Ectodermal cell (in vitro differentiated cells): ENCODE results near the gene AMPD2.

ENCODE experiments used
- H3K27ac ChIP-seq: 2 replicates; pipeline ENCODE4 v1.7.0; 2013; ENCODE audit warnings: mild to moderate bottlenecking, low read depth, low read length; ENCODE audit not compliant: insufficient read depth, poor library complexity, severe bottlenecking
- H3K27me3 ChIP-seq: 2 replicates; pipeline ENCODE4 v1.7.0; 2013; ENCODE audit warnings: mild to moderate bottlenecking, low read length; ENCODE audit not compliant: insufficient read depth, control insufficient read depth, poor library complexity, severe bottlenecking
- H3K36me3 ChIP-seq: one replicate; pipeline ENCODE4 v1.7.0; 2013; ENCODE audit warnings: low read length; ENCODE audit not compliant: control insufficient read depth, insufficient read depth
- H3K4me1 ChIP-seq: one replicate; pipeline ENCODE4 v1.7.0; 2013; ENCODE audit warnings: low read length; ENCODE audit not compliant: control insufficient read depth, insufficient read depth
- H3K4me3 ChIP-seq: 2 replicates; pipeline ENCODE4 v1.7.0; 2013; ENCODE audit warnings: low read depth, low read length, control low read depth; ENCODE audit not compliant: insufficient read depth
- H3K9me3 ChIP-seq: 2 replicates; pipeline ENCODE4 v1.7.0; 2013; ENCODE audit warnings: mild to moderate bottlenecking, low read length, moderate library complexity; ENCODE audit not compliant: control insufficient read depth
- WGBS, 2 experiments: methylation state at CpG; one replicate each; pipeline ENCODE4 v1.1.7; 2013; ENCODE audit warnings: missing lambda C conversion rate in 2 of 2; 5-methylcytosine and 5-hydroxymethylcytosine counted together

The AMPD2 gene

DNA sequence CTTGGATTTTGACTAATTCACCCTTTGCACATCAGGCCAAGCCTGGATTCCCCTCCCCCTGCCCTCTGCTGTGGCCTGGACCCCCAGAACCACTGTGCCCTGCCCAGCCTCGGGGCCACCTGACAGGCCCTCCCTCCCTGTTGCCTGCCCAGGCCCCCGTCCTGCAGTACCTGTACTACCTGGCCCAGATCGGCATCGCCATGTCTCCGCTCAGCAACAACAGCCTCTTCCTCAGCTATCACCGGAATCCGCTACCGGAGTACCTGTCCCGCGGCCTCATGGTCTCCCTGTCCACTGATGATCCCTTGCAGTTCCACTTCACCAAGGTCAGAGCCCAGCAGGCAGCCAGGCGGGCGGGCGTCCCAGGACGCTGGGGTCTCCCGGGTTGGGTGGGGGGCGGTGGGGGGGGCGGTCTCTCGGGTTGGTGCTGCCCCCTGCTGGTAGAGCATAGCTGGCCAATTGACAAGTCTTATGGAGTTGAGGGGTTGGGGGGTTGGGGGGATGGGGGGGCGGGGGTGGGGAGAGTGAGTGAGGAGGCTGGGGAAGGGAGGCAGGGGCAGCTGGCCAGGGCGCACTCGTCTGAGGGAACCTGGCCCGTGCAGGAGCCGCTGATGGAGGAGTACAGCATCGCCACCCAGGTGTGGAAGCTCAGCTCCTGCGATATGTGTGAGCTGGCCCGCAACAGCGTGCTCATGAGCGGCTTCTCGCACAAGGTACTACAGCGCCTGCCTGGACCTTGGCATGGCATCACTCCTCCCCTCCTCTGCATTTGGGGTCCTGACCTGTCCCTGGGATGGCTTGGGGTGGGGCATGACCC lies 10.7 kb downstream of the AMPD2 start:
- Histone ChIP-seq H3K9me3 (no peaks in the 10 kb centered on the region), H3K36me3 (peaks cover 20% of the 10 kb centered on the region), H3K27ac (no peak overlapping the region), H3K4me1 (peaks cover 7% of the 10 kb centered on the region), H3K27me3 (no peaks in the 10 kb centered on the region), H3K4me3 (no peak overlapping the region)
- 90 to 92% methylated on average over 21 to 23 of the region's 30 CpGs for WGBS, 2 experiments

DNA sequence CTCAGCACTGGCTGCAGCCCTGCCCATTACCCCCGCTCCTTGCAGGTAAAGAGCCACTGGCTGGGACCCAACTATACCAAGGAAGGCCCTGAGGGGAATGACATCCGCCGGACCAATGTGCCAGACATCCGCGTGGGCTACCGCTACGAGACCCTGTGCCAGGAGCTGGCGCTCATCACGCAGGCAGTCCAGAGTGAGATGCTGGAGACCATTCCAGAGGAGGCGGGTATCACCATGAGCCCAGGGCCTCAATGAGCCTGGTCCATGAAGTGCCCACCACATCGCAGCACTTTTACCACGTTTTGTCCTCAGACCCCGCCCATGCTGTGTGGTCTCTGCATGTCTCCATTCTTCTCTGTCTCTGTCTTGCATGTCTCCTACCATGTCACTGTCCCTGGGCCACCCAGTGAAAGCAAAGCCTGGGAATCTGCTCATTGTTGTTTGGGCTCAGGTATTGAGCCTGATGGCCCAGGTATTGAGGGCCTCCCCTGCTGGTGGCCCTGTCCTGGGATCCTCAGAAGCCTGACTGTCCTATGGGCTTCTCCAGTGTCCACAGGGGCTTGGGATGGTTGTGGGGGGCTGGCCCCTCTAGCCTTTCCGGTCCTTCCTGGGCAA lies 11.4 kb downstream of the AMPD2 start:
- peaks cover 20% of the 10 kb centered on the region for H3K36me3 ChIP-seq
- no peaks in the 10 kb centered on the region for H3K27me3 ChIP-seq

DNA sequence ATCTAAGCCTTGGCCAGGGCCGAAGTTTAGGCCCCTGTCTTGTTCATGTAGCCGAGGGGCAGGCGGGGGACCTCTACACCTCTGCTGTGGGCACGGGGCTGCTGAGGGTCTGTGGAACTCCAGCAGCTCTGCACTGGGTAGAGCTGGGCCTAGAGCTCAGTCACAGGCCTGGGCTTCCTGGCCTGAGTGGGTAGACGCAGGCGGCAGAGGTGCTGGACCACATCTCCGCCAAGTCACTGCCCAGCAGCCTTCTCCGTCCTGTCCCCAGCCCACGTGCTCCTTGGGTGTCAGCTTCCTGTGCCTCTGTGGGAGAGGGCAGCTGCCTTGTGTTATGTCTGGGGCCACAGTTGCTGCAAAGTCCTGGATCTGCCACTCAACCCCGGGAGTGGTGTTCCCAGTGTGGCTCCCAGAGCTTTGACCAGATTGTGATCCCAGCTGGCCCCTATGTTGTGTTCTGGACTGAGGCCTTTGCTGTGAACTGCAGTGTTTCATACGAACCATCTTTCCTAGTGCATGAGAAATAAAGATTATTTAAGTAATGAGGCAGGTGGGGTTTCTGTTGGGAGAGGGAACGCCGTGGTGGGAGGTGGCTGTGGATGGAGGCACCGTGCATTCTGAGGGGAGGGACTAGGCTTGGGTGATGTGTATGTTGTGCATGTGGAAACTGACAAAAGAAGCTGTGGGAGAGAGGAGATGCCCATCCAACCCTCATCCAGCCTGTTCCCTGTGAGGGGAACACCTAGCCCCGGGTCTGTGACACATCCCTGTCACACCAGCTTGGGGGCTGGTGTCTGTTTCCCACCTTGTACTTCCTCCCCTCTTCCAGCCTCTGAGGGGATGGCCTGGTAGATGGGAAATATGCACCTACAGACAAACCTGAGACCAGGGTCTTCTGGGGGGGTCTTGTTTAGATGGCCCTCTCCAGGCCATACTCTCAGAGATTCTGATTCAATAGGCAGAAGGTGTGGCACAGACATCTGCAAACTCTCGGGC lies 12.2 kb downstream of the AMPD2 start:
- WGBS, 2 experiments, result 94% methylated on average over 16 of the region's 16 CpGs
- Histone ChIP-seq H3K4me1 (peaks cover 16% of the 10 kb centered on the region), H3K4me3 (no peak overlapping the region), H3K27ac (no peak overlapping the region), H3K9me3 (no peaks in the 10 kb centered on the region), H3K36me3 (peaks cover 17% of the 10 kb centered on the region), H3K27me3 (no peaks in the 10 kb centered on the region)

More for the DNA sequence above, 11.4 kb downstream of the AMPD2 start:
- no peak overlapping the region for H3K27ac ChIP-seq
- H3K4me1 ChIP-seq, result peaks cover 8% of the 10 kb centered on the region
- H3K9me3 ChIP-seq, result no peaks in the 10 kb centered on the region
- H3K4me3 ChIP-seq, result no peak overlapping the region
- WGBS, 2 experiments, result 96 to 97% methylated on average over 14 of the region's 14 CpGs

DNA sequence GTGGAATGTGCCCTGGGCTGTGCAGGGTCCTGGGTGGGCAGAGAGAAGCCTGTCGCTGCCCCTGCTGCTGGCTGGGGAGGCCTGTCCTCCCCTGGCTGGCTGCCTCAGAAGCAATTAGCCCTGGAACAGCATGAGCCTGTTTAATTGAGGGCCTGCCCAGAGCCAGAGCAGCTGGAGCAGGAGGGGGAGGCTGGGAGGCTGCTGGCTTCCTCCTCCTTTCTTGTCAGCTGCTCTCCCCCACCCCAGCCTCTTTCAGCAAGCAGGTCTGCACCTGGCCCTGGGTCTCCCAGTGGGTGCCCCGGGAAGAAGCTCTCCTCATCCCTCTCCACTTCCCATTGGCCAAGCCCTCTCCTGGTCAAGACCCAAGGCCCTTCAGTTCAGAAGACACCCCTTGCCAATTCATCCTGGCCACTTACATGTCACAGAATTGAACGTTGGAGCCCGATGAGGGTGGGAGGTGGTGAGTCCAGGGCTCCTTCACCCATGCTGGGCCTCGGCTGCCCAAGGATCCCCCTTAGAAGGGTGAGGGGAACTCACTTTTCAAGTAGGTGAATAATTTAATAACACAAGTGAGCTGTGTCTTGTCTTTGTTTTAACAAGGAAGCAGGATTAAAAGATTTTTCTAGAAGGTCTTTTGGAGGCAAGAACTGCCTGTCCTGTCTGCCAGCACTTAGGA lies 13.2 kb downstream of the AMPD2 start:
- Histone ChIP-seq H3K9me3 (no peaks in the 10 kb centered on the region), H3K36me3 (peaks cover 9% of the 10 kb centered on the region), H3K4me3 (no peak overlapping the region), H3K27me3 (no peaks in the 10 kb centered on the region), H3K4me1 (peaks cover 16% of the 10 kb centered on the region), H3K27ac (no peak overlapping the region)
- WGBS, 2 experiments, result 84 to 86% methylated on average over 5 of the region's 5 CpGs

DNA sequence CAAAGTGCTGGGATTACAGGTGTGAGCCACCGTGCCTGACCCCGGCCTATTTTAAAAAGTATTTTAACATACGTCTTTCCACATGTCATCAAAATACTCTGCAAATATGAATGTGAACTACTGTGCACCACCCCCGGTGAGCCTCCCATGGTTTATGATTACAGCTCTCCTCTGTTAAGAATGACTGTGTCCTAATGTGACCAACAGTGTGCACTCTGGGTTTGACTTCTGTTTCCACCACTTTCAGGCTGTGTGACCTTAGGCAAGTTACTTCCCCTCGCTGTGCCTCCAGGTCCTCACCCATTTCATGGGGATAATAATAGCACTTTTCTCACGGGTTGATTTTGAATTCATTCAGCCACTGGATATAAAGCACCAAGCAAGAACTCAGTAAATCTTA lies 14.7 kb downstream of the AMPD2 start:
- no peak overlapping the region for H3K4me3 ChIP-seq
- H3K36me3 ChIP-seq, result peaks cover 5% of the 10 kb centered on the region
- H3K4me1 ChIP-seq, result peaks cover 16% of the 10 kb centered on the region
- H3K27me3 ChIP-seq, result no peaks in the 10 kb centered on the region
- no peaks in the 10 kb centered on the region for H3K9me3 ChIP-seq
- H3K27ac ChIP-seq, result no peak overlapping the region
- WGBS, 2 experiments, result 86 to 89% methylated on average over 6 of the region's 6 CpGs

DNA sequence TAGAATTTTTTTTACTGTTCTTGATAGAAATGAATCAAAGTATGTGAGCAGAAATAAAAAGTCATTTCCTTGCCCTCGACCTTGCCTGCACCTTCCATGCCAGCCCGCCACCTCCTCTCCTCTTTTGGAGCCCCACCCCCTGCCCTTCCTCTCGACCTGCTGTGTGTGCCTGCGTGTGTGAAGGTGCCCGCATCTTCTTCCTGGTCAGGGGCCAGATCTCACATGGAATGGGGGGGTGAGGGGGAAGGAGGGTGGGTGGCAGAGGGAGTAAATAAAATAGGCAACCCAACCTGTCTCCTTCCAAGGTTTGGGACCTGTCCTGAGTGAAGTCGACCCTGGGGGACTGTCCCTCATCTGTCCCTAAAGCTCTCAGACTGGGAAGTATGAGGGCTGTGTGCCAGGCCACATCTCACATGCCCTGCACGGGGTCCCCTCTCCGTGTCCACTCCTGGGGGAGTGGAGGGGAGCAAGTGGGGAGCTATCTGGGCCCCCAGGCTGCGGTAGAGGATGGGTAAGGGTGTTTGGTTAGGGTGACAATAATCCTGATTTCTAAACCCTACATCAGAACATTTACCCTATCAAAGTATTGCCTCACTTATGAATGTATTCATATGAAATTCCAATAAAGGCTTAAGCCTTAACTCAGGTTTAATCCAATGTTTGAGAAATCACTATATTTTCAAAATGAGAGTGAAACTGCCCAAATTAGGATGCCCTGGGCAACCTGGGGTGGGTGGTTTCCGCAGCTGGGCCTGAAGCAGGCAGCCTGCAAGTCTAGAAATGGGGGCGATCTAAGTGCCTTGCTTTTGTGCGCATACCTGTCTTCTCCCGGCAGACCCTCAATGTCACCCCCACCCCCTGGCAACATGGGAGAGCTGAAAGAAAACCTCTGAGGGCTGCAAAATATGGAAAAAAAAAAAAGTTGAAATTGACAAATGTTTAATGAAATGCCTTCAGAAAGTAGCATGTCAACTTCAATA lies 15.4 kb downstream of the AMPD2 start:
- no peaks in the 10 kb centered on the region for H3K36me3 ChIP-seq
- no peaks in the 10 kb centered on the region for H3K9me3 ChIP-seq
- no peak overlapping the region for H3K4me3 ChIP-seq
- 77 to 81% methylated on average over 12 of the region's 13 CpGs for WGBS, 2 experiments
- H3K27ac ChIP-seq, result no peak overlapping the region
- H3K4me1 ChIP-seq, result peaks cover 24% of the 10 kb centered on the region
- H3K27me3 ChIP-seq, result no peaks in the 10 kb centered on the region

DNA sequence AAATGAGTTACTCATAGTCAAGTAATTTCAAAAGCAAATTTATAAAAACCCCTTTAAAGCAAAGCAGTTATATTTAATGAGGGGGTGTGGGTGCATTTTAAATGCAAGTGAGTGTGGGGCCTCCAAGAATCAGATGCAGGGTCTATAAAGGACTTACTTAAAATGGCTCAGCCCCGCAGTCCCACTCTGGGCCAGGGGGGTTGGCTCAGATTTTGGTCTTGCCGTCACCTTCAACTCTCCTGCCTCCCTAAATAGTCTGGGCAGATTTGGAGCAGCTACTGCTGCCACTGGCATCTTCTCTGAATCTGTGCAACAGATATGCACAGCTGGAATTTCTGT lies 16.2 kb downstream of the AMPD2 start:
- Histone ChIP-seq H3K27ac (no peak overlapping the region), H3K4me3 (no peak overlapping the region), H3K9me3 (no peaks in the 10 kb centered on the region), H3K4me1 (peaks cover 25% of the 10 kb centered on the region), H3K36me3 (no peaks in the 10 kb centered on the region), H3K27me3 (no peaks in the 10 kb centered on the region)
- WGBS, 2 experiments, result 70 to 75% methylated on average over 2 of the region's 2 CpGs

DNA sequence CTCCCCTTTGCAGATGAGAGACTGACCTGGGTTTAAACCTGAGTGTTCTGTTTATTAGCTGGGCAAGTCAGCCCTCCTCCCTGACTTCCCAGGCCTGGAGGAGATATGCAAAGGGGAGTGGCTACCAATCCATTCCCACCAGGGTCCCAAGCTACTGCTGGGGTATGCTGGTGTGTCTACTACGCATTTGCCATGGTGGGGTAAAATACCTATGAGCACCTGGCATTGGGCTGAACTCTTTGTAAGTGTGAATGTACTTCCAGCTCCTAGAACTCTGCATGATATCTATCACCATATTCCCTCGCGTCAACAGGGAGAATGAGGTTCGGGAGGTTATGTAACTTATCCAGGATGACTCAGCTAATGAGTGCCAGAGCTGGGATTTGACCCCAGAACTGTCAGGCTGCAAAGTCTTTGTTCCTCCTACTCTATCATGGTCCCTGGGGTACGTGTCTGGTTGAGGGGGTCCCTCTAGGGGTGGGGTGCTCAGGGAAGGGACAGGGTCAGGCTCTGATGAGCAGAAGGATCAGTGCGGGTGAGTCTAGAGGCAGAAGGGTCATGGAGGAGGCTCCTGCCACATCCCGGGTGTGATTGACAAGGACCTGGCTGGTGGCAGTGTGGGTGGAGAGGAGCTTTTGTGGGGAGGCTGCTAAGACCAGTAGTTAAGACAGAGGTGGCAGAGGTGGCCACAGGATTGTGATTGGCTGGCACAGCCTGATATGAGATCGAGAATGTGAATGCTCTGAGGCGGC lies 16.7 kb downstream of the AMPD2 start:
- 66 to 79% methylated on average over 9 of the region's 9 CpGs for WGBS, 2 experiments
- no peaks in the 10 kb centered on the region for H3K36me3 ChIP-seq
- no peaks in the 10 kb centered on the region for H3K9me3 ChIP-seq
- H3K4me3 ChIP-seq, result no peak overlapping the region
- peak overlapping the region; percentile 4 for H3K27ac ChIP-seq
- H3K4me1 ChIP-seq, result peaks cover 25% of the 10 kb centered on the region
- no peaks in the 10 kb centered on the region for H3K27me3 ChIP-seq
